GM04503 (cell line): ENCODE measurements around the gene GRK5.

Experiments used
- DNase-seq: peaks from one replicate; pipeline ENCODE4 v3.0.0-alpha.2; 2012; ENCODE audit warnings: low read depth

The GRK5 gene

GRCh38 chr10:119316729-119317097 lies 109.3 kb downstream of the GRK5 start:
- peak; percentile 50 for DNase-seq

- DNase-seq: no peak
Observed at GRCh38 chr10:119318411-119319160, 111.2 kb downstream of the GRK5 start.

DNA sequence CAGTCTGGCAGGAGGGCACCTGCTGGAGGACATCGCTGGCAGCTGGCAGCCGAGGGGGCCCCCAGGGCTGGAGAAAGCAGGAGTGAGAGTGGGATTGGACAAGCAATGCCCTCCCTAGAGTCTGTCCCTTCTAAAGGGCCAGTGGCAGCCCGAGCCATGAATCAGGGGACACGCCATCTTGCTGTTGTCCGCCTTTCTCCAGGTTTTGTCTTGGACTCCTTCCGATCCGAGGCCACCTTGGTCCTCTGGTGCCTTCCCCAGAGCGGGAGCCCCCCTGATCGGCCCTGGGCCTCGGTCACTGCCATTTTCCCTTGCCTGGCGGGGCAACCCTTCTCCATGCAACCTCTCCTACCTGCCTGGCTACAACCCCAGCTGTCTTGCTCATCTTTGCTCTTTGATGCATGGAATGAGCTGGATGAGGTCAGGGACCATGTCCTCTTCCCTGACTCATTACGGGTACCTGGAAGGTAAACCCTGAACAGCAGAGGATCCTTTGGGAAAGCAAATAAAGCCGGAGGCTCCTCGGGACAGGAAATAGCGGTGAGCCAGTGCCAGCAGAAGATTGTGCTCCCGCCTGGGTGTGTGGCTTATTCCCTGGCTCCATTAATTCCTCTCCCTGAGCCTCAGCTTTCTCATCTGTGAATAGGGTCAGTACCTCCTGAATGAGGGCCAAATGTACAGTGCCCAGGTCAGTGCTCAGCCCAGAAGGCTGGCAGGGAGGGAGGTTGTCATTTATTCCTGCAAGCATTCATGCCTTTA lies 112.0 kb downstream of the GRK5 start:
- DNase-seq: no peak

DNA sequence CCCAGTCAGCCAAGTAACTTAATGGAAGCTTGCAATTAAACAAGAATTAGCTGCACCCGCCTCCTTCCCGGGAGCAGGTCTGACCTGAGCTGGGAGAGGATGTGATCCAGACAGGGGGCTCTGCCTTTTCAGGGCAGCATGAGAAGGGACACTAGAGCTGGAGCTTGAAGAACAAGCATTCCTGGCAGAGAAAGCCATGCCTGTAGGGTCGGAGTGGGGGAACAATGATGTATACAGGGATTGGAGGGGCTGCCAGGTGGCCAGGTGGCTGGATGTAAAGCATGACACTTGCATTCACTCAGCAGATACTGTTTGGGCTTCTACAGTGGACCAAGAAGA lies 112.5 kb downstream of the GRK5 start:
- DNase-seq: no peak

GRCh38 chr10:119320981-119321380 lies 113.6 kb downstream of the GRK5 start:
- no peak for DNase-seq

DNA sequence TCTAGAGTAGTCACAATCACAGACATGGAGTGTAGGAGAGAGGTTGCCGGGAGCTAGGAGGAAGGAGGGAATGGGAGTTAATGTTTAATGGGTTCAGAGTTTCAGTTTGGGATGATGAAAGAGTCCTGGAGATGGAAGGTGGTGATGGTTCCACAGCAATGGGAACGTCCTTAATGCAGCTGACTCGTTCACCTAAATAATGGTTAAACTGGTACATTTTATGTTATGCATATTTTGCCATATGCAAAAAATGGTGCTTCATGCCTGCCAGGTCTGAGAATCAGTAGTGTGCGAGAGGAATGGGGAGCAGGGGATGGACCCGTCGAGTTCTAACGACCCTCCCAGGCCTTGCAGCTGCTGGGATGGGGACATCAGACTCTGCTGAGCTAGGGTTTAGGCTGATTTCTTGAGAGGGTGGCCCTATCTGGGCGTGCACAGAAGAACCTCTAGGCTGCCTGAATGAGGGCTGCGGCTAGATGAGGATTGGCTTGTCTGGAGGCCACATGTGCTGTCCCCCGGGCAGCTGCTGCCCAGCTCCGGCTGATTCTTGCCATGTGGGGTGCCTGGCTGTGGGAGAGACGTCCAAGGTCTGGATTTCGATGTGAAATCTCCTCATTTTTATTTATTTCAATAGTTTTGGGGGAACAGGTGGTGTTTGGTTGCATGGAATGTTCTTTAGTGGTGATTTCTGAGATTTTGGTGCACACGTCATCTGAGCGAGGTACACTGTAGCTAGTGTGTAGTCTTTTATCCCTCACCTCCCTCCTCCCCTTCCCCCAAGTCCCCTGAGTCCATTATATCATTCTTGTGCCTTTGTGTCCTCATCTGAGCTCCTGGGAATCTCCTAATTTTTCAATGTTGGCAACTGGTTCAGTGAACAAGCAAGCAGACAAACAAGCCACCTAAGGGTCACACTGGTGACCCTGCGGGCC lies 116.0 kb downstream of the GRK5 start:
- no peak for DNase-seq

DNA sequence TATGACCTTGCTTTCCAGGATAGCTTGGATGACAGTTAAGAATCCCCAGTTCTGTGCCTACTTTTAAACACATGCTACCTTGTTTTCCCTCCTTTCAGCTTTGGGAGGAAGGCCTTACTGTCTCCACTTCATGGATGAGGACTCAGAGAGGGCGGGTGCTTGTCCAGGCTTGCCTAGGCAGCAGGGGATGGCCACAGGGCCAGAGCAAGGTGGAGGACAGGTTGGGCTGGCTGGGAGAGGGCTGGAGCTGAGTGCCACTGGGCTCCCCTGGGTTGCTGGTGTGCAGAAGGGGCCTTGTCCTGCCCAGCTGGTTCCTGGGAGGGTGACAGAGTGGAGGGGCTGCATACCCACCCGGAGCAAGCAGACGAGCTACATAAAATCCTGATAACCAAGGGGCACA lies 117.8 kb downstream of the GRK5 start:
- no peak for DNase-seq

- DNase-seq: no peak
Observed at GRCh38 chr10:119326167-119326566, 118.8 kb downstream of the GRK5 start.

DNA sequence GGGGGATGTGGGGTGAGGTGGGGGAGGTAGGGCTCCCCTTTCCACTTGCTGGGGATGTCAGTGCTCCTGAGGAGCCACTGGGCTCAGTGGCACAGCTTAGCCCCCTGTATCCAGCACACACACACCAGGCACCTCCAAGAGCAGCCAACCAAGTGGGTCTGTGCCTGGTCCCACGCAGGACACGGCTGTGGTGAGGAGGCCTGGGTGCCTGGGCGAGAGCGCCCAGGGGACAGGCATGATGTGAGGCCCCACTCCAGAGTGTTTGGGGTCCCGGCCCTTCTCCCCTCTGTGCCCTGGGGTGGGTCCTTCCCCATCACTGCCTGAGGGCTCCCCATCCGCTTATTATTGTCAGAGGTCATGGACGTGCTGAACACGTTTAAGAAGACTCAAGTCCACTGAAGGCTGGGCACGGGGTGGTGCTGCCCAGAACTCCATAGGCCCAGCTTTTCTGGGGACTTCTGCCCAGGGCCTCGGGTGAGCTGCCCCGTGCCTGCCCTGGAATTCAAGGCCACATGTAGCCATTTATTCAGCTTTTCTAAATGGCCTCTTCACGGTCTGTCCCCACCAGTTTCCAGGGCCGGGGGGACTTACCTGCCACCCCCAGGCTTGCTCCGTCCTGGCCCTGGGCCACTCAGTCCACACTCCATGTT lies 119.8 kb downstream of the GRK5 start:
- no peak for DNase-seq

DNA sequence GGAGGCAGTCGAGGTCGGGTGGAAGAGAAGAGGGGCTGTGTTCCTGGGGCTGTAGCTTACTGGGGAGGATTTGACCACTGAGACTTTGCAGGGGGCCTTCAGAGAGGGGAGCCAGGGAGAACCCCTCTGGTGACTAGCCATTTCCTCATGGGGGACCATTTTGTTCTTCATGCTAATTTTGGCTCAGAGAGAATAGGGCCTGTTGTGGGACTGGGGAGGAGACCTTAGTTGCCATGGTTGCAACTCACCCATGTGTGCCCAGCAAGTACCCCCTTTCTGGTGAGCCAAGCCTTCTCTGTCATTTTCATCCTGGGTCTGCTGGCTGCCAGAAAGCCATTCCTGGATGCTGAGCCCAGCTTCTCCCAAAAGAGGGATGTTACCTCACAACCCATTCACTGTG lies 120.9 kb downstream of the GRK5 start:
- DNase-seq: no peak

DNA sequence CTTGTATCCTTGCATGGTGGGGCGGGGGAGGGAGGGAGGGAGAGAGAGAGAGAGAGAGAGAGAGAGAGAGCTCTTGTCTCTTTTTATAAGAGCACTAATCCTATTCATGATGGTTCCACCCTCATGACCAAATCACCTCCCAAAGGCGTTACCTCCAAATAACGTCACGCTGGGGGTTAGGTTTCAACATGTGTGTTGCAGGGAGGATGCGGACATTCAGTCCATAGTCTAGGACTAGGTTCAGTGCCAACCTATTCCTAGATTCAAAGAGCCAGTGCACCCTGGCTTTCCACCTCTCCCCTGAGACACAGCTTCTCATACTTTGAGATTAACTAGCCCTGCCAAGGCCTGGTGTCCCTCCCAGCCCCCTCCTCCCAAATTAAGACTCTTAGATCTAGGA lies 123.0 kb downstream of the GRK5 start:
- no peak for DNase-seq

DNA sequence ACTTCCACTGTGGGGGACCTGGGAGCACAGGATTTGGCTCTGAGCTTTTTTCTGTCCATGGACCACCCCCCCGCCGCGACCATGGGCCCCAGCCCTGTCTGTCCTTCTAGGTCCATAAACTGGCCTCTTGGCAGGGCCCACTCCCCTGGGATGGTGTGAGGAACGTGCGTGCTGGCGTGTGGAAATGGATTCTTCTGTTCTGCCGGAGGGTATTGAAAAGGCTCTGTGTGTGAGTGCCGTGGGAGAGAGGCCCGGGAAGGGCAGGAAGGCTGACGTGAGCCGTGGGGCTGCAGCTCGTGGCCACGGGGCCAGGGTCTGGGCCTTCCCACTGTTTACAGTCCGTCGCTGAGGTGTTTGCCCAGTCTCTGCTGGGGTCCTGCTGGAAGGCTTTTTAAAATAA lies 123.7 kb downstream of the GRK5 start:
- DNase-seq: no peak

GRCh38 chr10:119333146-119333792 lies 125.9 kb downstream of the GRK5 start:
- no peak for DNase-seq

DNA sequence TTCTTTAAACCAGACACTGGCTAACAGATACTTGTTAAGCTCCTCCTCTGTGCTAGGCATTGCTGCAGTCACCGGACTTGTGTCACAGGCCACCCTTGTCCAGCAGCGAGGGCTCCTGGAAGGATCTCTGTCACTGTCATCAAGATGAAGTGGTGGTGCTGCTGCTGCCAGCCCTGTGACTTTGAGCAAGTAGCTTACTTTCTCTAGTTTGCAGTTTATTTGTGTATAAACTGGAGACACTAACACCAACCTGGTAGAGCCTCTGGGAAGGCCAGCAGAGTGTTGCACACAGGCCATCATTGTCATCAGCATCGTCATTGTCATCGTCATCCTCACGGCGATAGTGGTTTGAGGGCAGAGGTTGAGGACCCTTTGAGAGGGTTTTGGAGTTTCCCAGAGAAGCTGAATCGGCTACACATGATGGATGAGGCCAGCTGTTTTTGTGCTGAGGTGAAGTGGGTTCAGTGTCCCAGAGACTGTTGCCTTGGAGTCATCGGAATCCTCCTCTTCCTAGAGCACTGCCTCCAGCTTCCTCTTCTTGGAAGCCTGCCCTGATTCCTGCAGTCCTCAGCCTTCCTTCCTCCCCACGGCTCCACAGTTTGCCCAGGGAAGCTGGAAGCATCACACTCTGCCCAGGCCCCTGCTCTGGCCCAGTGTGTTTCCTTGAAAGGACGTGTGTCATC lies 128.4 kb downstream of the GRK5 start:
- DNase-seq: no peak

DNA sequence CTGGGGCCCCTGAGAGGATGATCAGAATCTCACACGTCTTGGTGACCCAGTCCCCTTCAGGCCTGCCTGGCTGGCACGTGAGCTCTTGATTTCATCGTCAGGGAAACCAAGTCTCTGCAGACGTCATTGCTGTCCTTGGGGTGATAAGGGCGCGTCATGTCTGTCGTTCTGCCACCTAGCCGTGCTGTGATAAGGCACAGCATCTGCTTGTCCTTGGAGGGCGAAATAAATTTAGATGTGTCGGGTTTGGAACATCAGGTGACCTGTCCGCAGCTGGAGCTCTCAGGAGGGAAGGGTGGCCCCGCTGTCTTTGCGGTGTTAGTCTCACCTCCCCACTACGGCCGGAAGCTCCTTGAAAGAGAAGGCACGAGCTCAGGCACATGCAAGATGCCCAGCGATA lies 129.2 kb downstream of the GRK5 start:
- DNase-seq: no peak

DNA sequence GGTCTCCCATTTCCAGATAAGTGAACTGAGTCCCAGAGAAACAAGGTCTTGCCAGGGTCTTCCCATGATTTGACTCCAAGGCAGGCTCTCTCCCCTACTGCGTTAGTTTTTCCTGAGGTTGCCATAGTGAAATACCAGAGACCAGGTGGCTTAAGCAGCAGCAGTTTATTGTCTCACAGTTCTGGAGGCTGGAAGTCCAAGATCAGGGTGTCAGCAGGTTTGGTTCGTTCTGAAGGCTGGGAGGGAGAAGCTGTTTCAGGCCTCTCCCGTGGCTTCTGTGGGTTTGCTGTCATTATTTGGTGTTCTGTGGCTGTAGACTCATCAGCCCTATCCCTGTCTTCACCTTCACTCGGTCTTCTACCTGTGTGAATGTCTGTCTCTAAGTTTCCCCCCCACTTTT lies 129.9 kb downstream of the GRK5 start:
- no peak for DNase-seq

- no peak for DNase-seq
Observed at GRCh38 chr10:119337796-119338432, 130.5 kb downstream of the GRK5 start.

DNA sequence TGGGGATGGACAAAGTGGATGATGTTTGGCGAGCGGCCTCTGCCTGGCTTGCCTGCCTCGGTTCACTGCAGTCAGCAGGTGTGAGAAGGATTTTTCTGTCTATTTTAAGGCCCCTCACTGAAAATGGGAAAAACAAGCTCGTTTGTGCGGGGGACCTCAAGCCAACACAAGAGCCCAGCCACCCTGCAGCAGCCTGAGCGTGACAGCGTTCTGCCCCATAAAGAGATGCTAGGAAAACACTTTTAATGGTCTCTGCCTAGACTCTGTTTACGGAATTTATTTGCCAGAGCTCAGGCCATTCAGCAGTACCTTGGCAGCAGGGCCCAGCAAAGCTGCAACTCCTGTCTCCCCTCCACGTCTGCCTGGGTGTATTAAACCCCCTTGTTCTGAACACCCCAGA lies 131.7 kb downstream of the GRK5 start:
- no peak for DNase-seq

DNA sequence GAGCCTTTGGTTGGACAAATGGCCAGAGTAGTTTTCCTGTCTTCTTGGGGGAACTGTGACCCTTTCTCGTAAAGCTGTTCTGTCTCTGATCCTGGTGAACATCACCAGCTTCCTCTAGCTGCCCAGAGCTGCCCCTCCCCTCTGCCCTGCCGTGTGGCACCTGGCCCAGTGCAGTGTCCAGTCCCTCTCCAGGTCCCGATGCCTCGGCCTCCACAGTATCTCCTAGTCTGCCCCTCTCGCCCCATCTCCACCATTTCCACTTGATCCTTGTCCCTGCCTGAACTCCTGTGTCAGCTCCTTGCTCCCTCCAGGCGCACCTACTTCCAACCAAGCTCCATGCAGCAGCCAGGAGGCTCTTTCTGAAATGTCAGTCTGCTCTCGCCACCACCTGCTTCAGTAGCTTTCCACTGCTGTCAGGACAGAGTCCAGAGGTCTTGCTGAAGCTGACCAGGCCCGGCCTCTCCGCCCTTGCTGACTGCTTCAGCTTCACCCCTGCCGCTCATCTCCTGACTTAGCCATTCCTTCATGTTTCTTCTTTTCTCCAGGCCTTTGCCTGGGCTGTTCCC lies 133.6 kb downstream of the GRK5 start:
- DNase-seq: no peak
